ENCODE measurements around the gene RGPD4. TPM values are rescaled to one million over a fixed set of nuclear protein-coding genes. Genes with fewer than 3 reads are reported as not detected.
"Not testable (repeated sequence)": the region's sequence is repeated elsewhere in the genome, so short reads cannot be mapped to it uniquely, and the experiment has no call there.

Gene RGPD4
- total and polyA plus RNA-seq, 2 donors (not counting 1 experiment from before 2014, with no cell fraction given) = not detected

DNA sequence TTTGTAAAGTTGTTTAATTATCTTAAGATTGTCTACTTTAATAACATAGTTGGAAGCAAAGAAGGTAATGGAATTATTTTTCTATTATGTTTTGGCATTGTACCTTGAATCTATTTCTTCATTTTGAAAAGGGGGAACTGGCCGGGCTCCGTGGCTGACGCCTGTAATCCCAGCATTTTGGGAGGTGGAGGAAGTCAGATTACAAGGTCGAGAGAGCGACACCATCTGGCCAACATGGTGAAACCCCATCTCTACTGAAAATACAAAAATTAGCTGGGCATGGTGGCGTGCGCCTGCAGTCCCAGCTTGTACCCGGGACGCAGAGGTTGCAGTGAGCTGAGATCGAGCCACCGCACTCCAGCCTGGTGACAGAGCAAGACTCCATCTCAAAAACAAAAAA, 6.9 kb downstream of the RGPD4 start:
- DNase-seq; POLR2A ChIA-PET; CTCF ChIA-PET; H3K9me3 Mint-ChIP-seq (ENCODE audit: insufficient read depth); intact Hi-C loops (cut with micrococcal nuclease); H3K27ac ChIP-seq (ENCODE audit: low read length in 2 of 2); H3K4me3 ChIP-seq (ENCODE audit: control extremely low read depth in 1 of 5, extremely low read depth in 1 of 5, insufficient read depth in 1 of 5, low read depth in 2 of 5, low read length in 4 of 5); H3K27me3 ChIP-seq (replicated peaks in 1 of 4; ENCODE audit: control extremely low read depth in 1 of 4, control insufficient read depth in 3 of 4, insufficient read depth in 4 of 4, low read length in 3 of 4); H3K4me2 ChIP-seq (replicated peaks; ENCODE audit: low read depth, low read length, poor library complexity, severe bottlenecking); H3K4me1 ChIP-seq (ENCODE audit: control insufficient read depth in 2 of 2, insufficient read depth in 2 of 2, low read length in 2 of 2); H3K9ac ChIP-seq (ENCODE audit: low read length); H3K27ac Mint-ChIP-seq; H3K36me3 ChIP-seq (replicated peaks in 1 of 2; ENCODE audit: control extremely low read depth in 1 of 2, control insufficient read depth in 1 of 2, extremely low read depth in 1 of 2, insufficient read depth in 2 of 2, low read length in 1 of 2); H3K9me3 ChIP-seq (ENCODE audit: control extremely low read depth in 1 of 3, control insufficient read depth in 2 of 3, insufficient read depth in 1 of 3, low read length in 2 of 3); H3K4me3 Mint-ChIP-seq; H3K4me1 Mint-ChIP-seq; H4K20me1 ChIP-seq (ENCODE audit: control insufficient read depth, insufficient read depth, low read length, poor library complexity, severe bottlenecking); H3K79me2 ChIP-seq (ENCODE audit: control insufficient read depth, insufficient read depth, low read length); ATAC-seq (ENCODE audit: low read depth); H3K27me3 Mint-ChIP-seq; H2AFZ ChIP-seq (ENCODE audit: insufficient read depth, low read depth, low read length, poor library complexity, severe bottlenecking): not testable (repeated sequence)
- WGBS (ENCODE audit: insufficient coverage) = no CpG with 5 or more reads among the region's 11 CpGs

DNA sequence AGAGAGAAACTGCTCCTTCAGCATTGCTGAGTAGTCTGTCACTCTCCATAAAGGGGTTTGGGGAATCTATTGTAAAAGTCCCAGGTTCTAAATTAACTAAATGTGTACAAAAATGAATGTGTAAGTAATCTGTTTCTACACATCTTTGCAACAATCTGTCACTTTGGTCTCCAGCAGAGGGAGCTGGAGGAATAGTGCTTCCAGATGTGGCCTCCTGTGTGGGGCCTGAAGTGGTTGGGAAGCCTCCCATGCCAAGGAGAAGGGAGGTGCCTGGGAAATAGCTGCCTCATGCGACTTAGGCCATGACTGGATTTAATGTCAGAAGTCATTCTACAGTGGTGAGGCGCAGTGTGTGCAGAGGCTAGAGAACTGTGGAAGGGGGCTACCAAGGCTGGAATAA, 89.4 kb downstream of the RGPD4 start:
- H3K27me3 Mint-ChIP-seq; POLR2A ChIA-PET; H3K27ac ChIP-seq (ENCODE audit: low read length in 2 of 2); H3K9me3 ChIP-seq (ENCODE audit: control extremely low read depth in 1 of 3, control insufficient read depth in 2 of 3, insufficient read depth in 1 of 3, low read length in 2 of 3); H3K9ac ChIP-seq (ENCODE audit: low read length); H3K4me3 ChIP-seq (ENCODE audit: control extremely low read depth in 1 of 5, extremely low read depth in 1 of 5, insufficient read depth in 1 of 5, low read depth in 2 of 5, low read length in 4 of 5); H3K4me2 ChIP-seq (replicated peaks; ENCODE audit: low read depth, low read length, poor library complexity, severe bottlenecking); H3K27me3 ChIP-seq (replicated peaks in 1 of 4; ENCODE audit: control extremely low read depth in 1 of 4, control insufficient read depth in 3 of 4, insufficient read depth in 4 of 4, low read length in 3 of 4); H3K27ac Mint-ChIP-seq; CTCF ChIA-PET; ATAC-seq (ENCODE audit: low read depth); H3K79me2 ChIP-seq (ENCODE audit: control insufficient read depth, insufficient read depth, low read length); intact Hi-C loops (cut with micrococcal nuclease); DNase-seq; H2AFZ ChIP-seq (ENCODE audit: insufficient read depth, low read depth, low read length, poor library complexity, severe bottlenecking); H3K4me1 Mint-ChIP-seq; H4K20me1 ChIP-seq (ENCODE audit: control insufficient read depth, insufficient read depth, low read length, poor library complexity, severe bottlenecking); H3K4me1 ChIP-seq (ENCODE audit: control insufficient read depth in 2 of 2, insufficient read depth in 2 of 2, low read length in 2 of 2); H3K9me3 Mint-ChIP-seq (ENCODE audit: insufficient read depth); H3K36me3 ChIP-seq (replicated peaks in 1 of 2; ENCODE audit: control extremely low read depth in 1 of 2, control insufficient read depth in 1 of 2, extremely low read depth in 1 of 2, insufficient read depth in 2 of 2, low read length in 1 of 2); H3K4me3 Mint-ChIP-seq: not testable (repeated sequence)
- WGBS (ENCODE audit: insufficient coverage) = no CpG with 5 or more reads among the region's 2 CpGs

DNA sequence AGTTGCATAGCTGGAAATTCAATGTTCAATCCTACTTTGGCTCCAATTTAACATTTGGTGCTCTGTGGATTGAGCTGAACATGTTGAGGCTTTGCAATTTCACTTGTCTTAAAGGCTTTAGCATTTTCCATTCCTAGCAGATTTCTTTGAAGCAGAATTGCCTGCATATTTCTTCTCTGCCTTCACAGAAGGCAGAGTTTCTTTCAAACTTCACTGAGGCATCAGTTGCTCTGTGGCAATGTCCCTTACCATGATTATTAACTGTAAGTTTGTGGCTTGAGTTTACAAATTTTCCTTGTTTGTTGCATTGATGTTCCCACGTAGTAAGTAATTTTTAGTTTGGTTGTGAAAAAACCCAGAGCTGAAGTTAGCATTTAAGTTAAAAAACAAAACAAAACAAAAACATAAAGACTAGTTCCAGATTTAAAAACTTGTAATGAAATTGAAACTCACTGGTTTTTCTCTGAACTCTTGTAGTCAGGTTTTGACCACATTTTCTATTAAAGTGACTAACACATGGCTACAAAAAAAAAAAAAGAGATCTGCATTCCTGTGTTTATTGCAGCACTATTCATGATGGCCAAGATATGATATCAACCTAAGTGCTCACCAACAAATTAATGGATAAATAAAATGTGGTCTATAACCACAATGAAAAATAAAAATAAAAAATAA, 90.1 kb downstream of the RGPD4 start:
- H3K27me3 ChIP-seq (replicated peaks in 1 of 4; ENCODE audit: control extremely low read depth in 1 of 4, control insufficient read depth in 3 of 4, insufficient read depth in 4 of 4, low read length in 3 of 4); H3K4me3 Mint-ChIP-seq; ATAC-seq (ENCODE audit: low read depth); DNase-seq; H3K4me1 Mint-ChIP-seq; CTCF ChIA-PET; H3K27ac ChIP-seq (ENCODE audit: low read length in 2 of 2); H3K4me1 ChIP-seq (ENCODE audit: control insufficient read depth in 2 of 2, insufficient read depth in 2 of 2, low read length in 2 of 2); H4K20me1 ChIP-seq (ENCODE audit: control insufficient read depth, insufficient read depth, low read length, poor library complexity, severe bottlenecking); H2AFZ ChIP-seq (ENCODE audit: insufficient read depth, low read depth, low read length, poor library complexity, severe bottlenecking); H3K4me2 ChIP-seq (replicated peaks; ENCODE audit: low read depth, low read length, poor library complexity, severe bottlenecking); H3K27ac Mint-ChIP-seq; H3K9me3 ChIP-seq (ENCODE audit: control extremely low read depth in 1 of 3, control insufficient read depth in 2 of 3, insufficient read depth in 1 of 3, low read length in 2 of 3); H3K4me3 ChIP-seq (ENCODE audit: control extremely low read depth in 1 of 5, extremely low read depth in 1 of 5, insufficient read depth in 1 of 5, low read depth in 2 of 5, low read length in 4 of 5); POLR2A ChIA-PET; H3K36me3 ChIP-seq (replicated peaks in 1 of 2; ENCODE audit: control extremely low read depth in 1 of 2, control insufficient read depth in 1 of 2, extremely low read depth in 1 of 2, insufficient read depth in 2 of 2, low read length in 1 of 2); H3K27me3 Mint-ChIP-seq; H3K9me3 Mint-ChIP-seq (ENCODE audit: insufficient read depth); H3K79me2 ChIP-seq (ENCODE audit: control insufficient read depth, insufficient read depth, low read length); H3K9ac ChIP-seq (ENCODE audit: low read length); intact Hi-C loops (cut with micrococcal nuclease): not testable (repeated sequence)
- no CpG with 5 or more reads among the region's 1 CpG for WGBS (ENCODE audit: insufficient coverage)
